Astrocyte (in vitro differentiated cells and primary cell): ENCODE measurements around the gene CEACAM3.

Experiments used
- CTCF ChIP-seq: IDR thresholded peaks from 2 replicates; pipeline ENCODE4 v1.5.1; 2011; ENCODE audit warnings: low read depth, mild to moderate bottlenecking, inconsistent platforms, low read length, moderate library complexity; ENCODE audit not compliant: insufficient read depth
- EZH2 ChIP-seq: IDR thresholded peaks from 2 replicates; pipeline ENCODE4 v1.6.1; 2012; ENCODE audit warnings: mild to moderate bottlenecking, low read length, inconsistent platforms; ENCODE audit not compliant: insufficient read depth

GRCh38 chr19:41767115-41767514 lies 29.3 kb upstream of the CEACAM3 start:
- TF ChIP-seq CTCF (no peak), EZH2 (no peak)
